DOHH2 (cell line): ENCODE results near the gene HSPG2.

ENCODE experiments used
- H3F3A ChIP-seq: fragments of 200-600 bp; sonication (generic), shearing (Covaris generic); 2 replicates; pipeline ENCODE4 v1.6.0; 2016; ENCODE audit warnings: antibody characterized with exemption, mild to moderate bottlenecking; ENCODE audit not compliant: control insufficient read depth, insufficient read depth
- H3K27ac ChIP-seq: fragments of 200-600 bp; sonication (generic); 2 replicates; pipeline ENCODE4 v1.5.1; 2014; ENCODE audit warnings: low read depth, mild to moderate bottlenecking, low read length, moderate library complexity
- H3K27me3 ChIP-seq: fragments of 200-600 bp; sonication (generic); 2 replicates; pipeline ENCODE4 v1.6.1; 2014; ENCODE audit warnings: mild to moderate bottlenecking, low read length, mixed read lengths; ENCODE audit not compliant: control insufficient read depth
- H3K36me3 ChIP-seq: fragments of 200-600 bp; sonication (generic); 2 replicates; pipeline ENCODE4 v1.6.1; 2014; ENCODE audit warnings: mild to moderate bottlenecking, low read length, moderate library complexity, mixed read lengths; ENCODE audit not compliant: control insufficient read depth
- H3K4me1 ChIP-seq: fragments of 200-600 bp; sonication (generic); 2 replicates; pipeline ENCODE4 v1.6.1; 2014; ENCODE audit warnings: mild to moderate bottlenecking, low read length, mixed read lengths; ENCODE audit not compliant: control insufficient read depth
- H3K4me2 ChIP-seq: fragments of 200-600 bp; sonication (generic); 2 replicates; pipeline ENCODE4 v1.6.0; 2014; ENCODE audit warnings: mild to moderate bottlenecking, low read length, moderate library complexity
- H3K4me3 ChIP-seq: fragments of 200-600 bp; sonication (generic); 2 replicates; pipeline ENCODE4 v1.5.1; 2014; ENCODE audit warnings: mild to moderate bottlenecking, low read length, mixed read lengths
- H3K79me2 ChIP-seq: fragments of 200-600 bp; sonication (generic); 2 replicates; pipeline ENCODE4 v1.6.1; 2014; ENCODE audit warnings: mild to moderate bottlenecking, low read length, mixed read lengths; ENCODE audit not compliant: control insufficient read depth
- H3K9me2 ChIP-seq: fragments of 200-600 bp; sonication (generic); replicated peaks from 2 replicates; pipeline ENCODE4 v1.6.1; 2014; ENCODE audit warnings: mild to moderate bottlenecking, low read length, mixed read lengths; ENCODE audit not compliant: control insufficient read depth
- H3K9me3 ChIP-seq: fragments of 200-600 bp; sonication (generic); 2 replicates; pipeline ENCODE4 v1.6.1; 2014; ENCODE audit warnings: antibody characterized with exemption, low read length, mixed read lengths; ENCODE audit not compliant: control insufficient read depth, insufficient read depth
- H4K20me1 ChIP-seq: fragments of 200-600 bp; sonication (generic); 2 replicates; pipeline ENCODE4 v1.6.0; 2014; ENCODE audit warnings: low read depth, mild to moderate bottlenecking, antibody characterized with exemption, low read length, moderate library complexity; ENCODE audit not compliant: control insufficient read depth, insufficient read depth
- EZH2phosphoT487 ChIP-seq: fragments of 200-600 bp; sonication (generic); IDR thresholded peaks from 2 replicates; pipeline ENCODE4 v1.6.1; 2017; ENCODE audit warnings: borderline replicate concordance, mild to moderate bottlenecking, antibody characterized with exemption, low read length, moderate library complexity, mixed read lengths
- TF ChIP-seq, protein P1 (sequence below): fragments of 200-600 bp; sonication (generic); IDR thresholded peaks from one replicate; pipeline ENCODE4 v1.5.1; 2014; ENCODE audit warnings: antibody characterized with exemption, mild to moderate bottlenecking, low read depth, low read length; ENCODE audit not compliant: poor library complexity, severe bottlenecking

HSPG2 gene

GRCh38 chr1:21885236-21886037, 51.7 kb downstream of the HSPG2 start:
- Histone ChIP-seq H3K27ac (no peak overlapping the region), H3K36me3 (no peaks in the 10 kb centered on the region), H3K4me1 (no peaks in the 10 kb centered on the region), H3K27me3 (no peaks in the 10 kb centered on the region), H3K9me3 (no peaks in the 10 kb centered on the region), H3K79me2 (no peaks in the 10 kb centered on the region), H3K4me3 (no peak overlapping the region), H3K4me2 (no peak overlapping the region), H4K20me1 (no peaks in the 10 kb centered on the region), H3K9me2 (no peaks in the 10 kb centered on the region), H3F3A (no peaks in the 10 kb centered on the region)
- no peak for TF ChIP-seq EZH2phosphoT487
- TF ChIP-seq, protein P1, sequence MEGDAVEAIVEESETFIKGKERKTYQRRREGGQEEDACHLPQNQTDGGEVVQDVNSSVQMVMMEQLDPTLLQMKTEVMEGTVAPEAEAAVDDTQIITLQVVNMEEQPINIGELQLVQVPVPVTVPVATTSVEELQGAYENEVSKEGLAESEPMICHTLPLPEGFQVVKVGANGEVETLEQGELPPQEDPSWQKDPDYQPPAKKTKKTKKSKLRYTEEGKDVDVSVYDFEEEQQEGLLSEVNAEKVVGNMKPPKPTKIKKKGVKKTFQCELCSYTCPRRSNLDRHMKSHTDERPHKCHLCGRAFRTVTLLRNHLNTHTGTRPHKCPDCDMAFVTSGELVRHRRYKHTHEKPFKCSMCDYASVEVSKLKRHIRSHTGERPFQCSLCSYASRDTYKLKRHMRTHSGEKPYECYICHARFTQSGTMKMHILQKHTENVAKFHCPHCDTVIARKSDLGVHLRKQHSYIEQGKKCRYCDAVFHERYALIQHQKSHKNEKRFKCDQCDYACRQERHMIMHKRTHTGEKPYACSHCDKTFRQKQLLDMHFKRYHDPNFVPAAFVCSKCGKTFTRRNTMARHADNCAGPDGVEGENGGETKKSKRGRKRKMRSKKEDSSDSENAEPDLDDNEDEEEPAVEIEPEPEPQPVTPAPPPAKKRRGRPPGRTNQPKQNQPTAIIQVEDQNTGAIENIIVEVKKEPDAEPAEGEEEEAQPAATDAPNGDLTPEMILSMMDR = no peak

GRCh38 chr1:21884456-21885235, 52.5 kb downstream of the HSPG2 start:
- no peaks in the 10 kb centered on the region for H3K27me3 ChIP-seq
- no peaks in the 10 kb centered on the region for H3K36me3 ChIP-seq
- no peaks in the 10 kb centered on the region for H4K20me1 ChIP-seq
- no peaks in the 10 kb centered on the region for H3K9me2 ChIP-seq
- H3K4me1 ChIP-seq = no peaks in the 10 kb centered on the region
- no peak overlapping the region for H3K4me2 ChIP-seq
- no peaks in the 10 kb centered on the region for H3F3A ChIP-seq
- no peak overlapping the region for H3K4me3 ChIP-seq
- TF ChIP-seq, protein P1 = no peak
- no peak overlapping the region for H3K27ac ChIP-seq
- H3K9me3 ChIP-seq = no peaks in the 10 kb centered on the region
- no peaks in the 10 kb centered on the region for H3K79me2 ChIP-seq

DNA sequence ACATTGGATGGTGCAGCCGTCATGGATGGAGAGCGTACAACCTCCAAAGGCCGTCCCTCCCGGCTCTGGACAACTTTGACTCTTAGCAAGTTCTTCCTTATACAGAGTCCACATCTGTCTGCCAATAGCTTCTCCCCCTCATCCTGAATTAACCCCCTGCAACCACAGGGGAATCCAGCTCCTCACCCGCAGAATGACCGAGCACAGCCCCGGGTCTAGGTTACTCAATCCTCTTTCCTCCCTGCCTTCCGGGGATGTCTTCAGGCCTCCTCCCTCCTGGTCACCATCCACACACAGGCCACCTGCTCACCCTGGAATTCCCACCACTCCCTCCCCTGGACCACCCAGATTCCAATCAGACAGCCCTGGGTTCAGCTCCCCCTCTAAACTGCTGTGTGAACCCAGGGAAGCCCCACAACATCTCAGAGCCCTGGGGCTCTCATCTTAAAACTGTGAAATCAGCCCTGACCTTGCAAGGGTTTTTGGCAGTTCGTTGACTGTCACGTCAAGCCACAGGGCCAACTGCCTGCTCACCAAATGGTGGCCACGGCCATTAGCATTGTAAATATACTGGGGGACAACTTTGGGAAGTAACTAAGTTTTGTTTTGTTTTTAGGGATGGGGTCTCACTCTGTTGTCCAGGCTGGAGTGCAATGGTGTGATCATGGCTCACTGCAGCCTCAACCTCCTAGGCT, 54.2 kb downstream of the HSPG2 start:
- no peaks in the 10 kb centered on the region for H3K27me3 ChIP-seq
- H3K9me3 ChIP-seq = no peaks in the 10 kb centered on the region
- H3K36me3 ChIP-seq = no peaks in the 10 kb centered on the region
- H3K9me2 ChIP-seq = no peaks in the 10 kb centered on the region
- TF ChIP-seq, protein P1 = no peak
- no peak for TF ChIP-seq EZH2phosphoT487
- H4K20me1 ChIP-seq = no peaks in the 10 kb centered on the region
- no peak overlapping the region for H3K27ac ChIP-seq
- H3K4me2 ChIP-seq = no peak overlapping the region
- H3K4me1 ChIP-seq = no peaks in the 10 kb centered on the region
- no peaks in the 10 kb centered on the region for H3K79me2 ChIP-seq
- no peaks in the 10 kb centered on the region for H3F3A ChIP-seq
- no peak overlapping the region for H3K4me3 ChIP-seq
